ENCODE results near the gene PCNT. TPM values are rescaled to one million over a fixed set of nuclear protein-coding genes. Genes with fewer than 3 reads are reported as not detected.
A peak's percentile ranks its signal among the peaks of the same experiment; 100 is the strongest.

The PCNT gene
- total RNA-seq, 1 experiment from 2014 or later: 39.6 TPM

GRCh38 chr21:46287541-46287940 lies 36.4 kb upstream of the PCNT start:
- Mint-ChIP-seq H3K27ac (peak overlapping the region in 2 of 3 experiments; percentile 35 to 86; a peak in 5 of 7 replicates), H3K27me3 (ENCODE audit: low read depth) (no peaks in the 10 kb centered on the region; the same call in 1 of the 2 replicates), H3K4me1 (peaks cover 39 to 49% of the 10 kb centered on the region in 2 experiments), H3K4me3 (peak overlapping the region; percentile 86 to 88), H3K9me3 (no peaks in the 10 kb centered on the region; a peak in 1 of 5 replicates), H3K36me3 (ENCODE audit: insufficient read depth in 1 of 3, low read depth in 3 of 3) (peaks cover 34 to 41% (median 40%) of the 10 kb centered on the region in 3 experiments)
- no peak overlapping the region for H2AK5ac ChIP-seq (ENCODE audit: insufficient read length, low read length)
- H3K4me2 ChIP-seq (ENCODE audit: insufficient read depth, insufficient read length, low read length): no peak overlapping the region
- no peak overlapping the region for H2BK20ac ChIP-seq (ENCODE audit: low read depth, low read length, poor library complexity, severe bottlenecking)
- no peak overlapping the region for H3K14ac ChIP-seq (ENCODE audit: insufficient read depth, low read length)
- no peaks in the 10 kb centered on the region for H3K9me3 ChIP-seq (ENCODE audit: control insufficient read depth, low read depth, low read length)
- H2BK12ac ChIP-seq (ENCODE audit: insufficient read length, low read depth, low read length): no peak overlapping the region
- no peak overlapping the region for H3K18ac ChIP-seq (ENCODE audit: insufficient read length, low read depth, low read length)
- TF ChIP-seq, protein P1, sequence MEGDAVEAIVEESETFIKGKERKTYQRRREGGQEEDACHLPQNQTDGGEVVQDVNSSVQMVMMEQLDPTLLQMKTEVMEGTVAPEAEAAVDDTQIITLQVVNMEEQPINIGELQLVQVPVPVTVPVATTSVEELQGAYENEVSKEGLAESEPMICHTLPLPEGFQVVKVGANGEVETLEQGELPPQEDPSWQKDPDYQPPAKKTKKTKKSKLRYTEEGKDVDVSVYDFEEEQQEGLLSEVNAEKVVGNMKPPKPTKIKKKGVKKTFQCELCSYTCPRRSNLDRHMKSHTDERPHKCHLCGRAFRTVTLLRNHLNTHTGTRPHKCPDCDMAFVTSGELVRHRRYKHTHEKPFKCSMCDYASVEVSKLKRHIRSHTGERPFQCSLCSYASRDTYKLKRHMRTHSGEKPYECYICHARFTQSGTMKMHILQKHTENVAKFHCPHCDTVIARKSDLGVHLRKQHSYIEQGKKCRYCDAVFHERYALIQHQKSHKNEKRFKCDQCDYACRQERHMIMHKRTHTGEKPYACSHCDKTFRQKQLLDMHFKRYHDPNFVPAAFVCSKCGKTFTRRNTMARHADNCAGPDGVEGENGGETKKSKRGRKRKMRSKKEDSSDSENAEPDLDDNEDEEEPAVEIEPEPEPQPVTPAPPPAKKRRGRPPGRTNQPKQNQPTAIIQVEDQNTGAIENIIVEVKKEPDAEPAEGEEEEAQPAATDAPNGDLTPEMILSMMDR (conservative IDR thresholded peaks at IDR 0.05): no peak
- H3K23ac ChIP-seq (ENCODE audit: insufficient read length, low read depth, low read length): no peak overlapping the region
- H2BK120ac ChIP-seq (ENCODE audit: low read depth, low read length, poor library complexity, severe bottlenecking): no peak overlapping the region
- no peak overlapping the region for H3K27ac ChIP-seq (ENCODE audit: insufficient read length, low read depth, low read length)
- no peak overlapping the region for H3K56ac ChIP-seq (ENCODE audit: insufficient read length, low read depth, low read length)
- no peak overlapping the region for H2BK15ac ChIP-seq (ENCODE audit: low read depth, low read length)
- H3K79me1 ChIP-seq (ENCODE audit: insufficient read depth, low read depth, low read length, poor library complexity, severe bottlenecking): peaks cover 11% of the 10 kb centered on the region
- H3K23me2 ChIP-seq (ENCODE audit: insufficient read length, low read depth, low read length, poor library complexity, severe bottlenecking): peaks cover 5% of the 10 kb centered on the region
- no peaks in the 10 kb centered on the region for H4K20me1 ChIP-seq (ENCODE audit: control insufficient read depth, insufficient read depth, insufficient read length)
- no peak overlapping the region for H4K8ac ChIP-seq (replicated peaks; ENCODE audit: insufficient read length, low read depth, low read length)
- H3K9ac ChIP-seq (ENCODE audit: extremely low read depth, insufficient read length, low read length): no peak overlapping the region
- H3K4me1 ChIP-seq (ENCODE audit: insufficient read depth, low read length): peaks cover 6% of the 10 kb centered on the region; the same call in 1 of the 2 replicates
- no CpG with 5 or more reads among the region's 10 CpGs for WGBS (ENCODE audit: extremely low coverage, insufficient read length, low lambda C conversion rate)
- no peak overlapping the region for H4K91ac ChIP-seq (ENCODE audit: insufficient read length, low read depth, low read length)
- H3T11ph ChIP-seq (ENCODE audit: low read length): no peak overlapping the region
- no peak overlapping the region for H4K5ac ChIP-seq (ENCODE audit: insufficient read length, low read depth, low read length)
- no peak for DNase-seq
- peaks cover 18% of the 10 kb centered on the region; the same call in 1 of the 2 replicates for H3K79me2 ChIP-seq (ENCODE audit: insufficient read depth, low read length)
- H3K4ac ChIP-seq (ENCODE audit: low read depth, low read length): no peak overlapping the region
- no peak overlapping the region for H2BK5ac ChIP-seq (ENCODE audit: insufficient read length, low read length)
- no peaks in the 10 kb centered on the region for H3K27me3 ChIP-seq (ENCODE audit: insufficient read depth, low read length)
- no peak overlapping the region for H2AFZ ChIP-seq (ENCODE audit: low read length)

All from H9 (cell line).